LNCaP clone FGC (cell line): Measurements from ENCODE around the gene LTC4S.

Experiments
- DNase-seq: peaks from one replicate; pipeline ENCODE4 v3.0.0-alpha.2; 2011; ENCODE audit warnings: low read depth
- H3K4me3 ChIP-seq: 2 replicates; pipeline ENCODE4 v1.5.1; 2011; ENCODE audit warnings: mild to moderate bottlenecking, low read depth, low read length, control low read depth
- TF ChIP-seq, protein P1 (sequence below): IDR thresholded peaks from 2 replicates; pipeline ENCODE4 v1.5.1; 2012; ENCODE audit warnings: mild to moderate bottlenecking; ENCODE audit not compliant: control insufficient read depth, insufficient read depth; ENCODE audit errors: extremely low read depth

LTC4S gene

DNA sequence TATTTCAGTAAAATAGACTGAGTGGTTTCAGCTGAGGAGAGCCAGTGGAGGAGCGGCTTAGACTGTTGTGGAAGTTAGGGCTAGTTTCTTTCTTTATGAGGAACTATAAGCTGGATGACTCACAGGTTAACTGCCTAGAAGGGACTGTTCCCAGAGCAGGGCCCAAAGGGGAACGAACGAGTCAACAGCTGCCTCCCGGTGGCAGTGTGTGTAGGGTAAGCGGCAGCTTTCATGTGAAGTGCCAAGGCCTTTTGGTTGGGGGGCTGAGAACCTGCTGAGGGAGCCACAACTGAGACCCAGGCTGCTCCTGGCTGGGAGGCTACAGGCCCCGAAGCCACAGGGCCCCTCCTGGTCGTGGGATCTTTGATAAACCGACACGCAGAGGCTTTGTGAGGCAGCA, 33.9 kb downstream of the LTC4S start:
- TF ChIP-seq, protein P1, sequence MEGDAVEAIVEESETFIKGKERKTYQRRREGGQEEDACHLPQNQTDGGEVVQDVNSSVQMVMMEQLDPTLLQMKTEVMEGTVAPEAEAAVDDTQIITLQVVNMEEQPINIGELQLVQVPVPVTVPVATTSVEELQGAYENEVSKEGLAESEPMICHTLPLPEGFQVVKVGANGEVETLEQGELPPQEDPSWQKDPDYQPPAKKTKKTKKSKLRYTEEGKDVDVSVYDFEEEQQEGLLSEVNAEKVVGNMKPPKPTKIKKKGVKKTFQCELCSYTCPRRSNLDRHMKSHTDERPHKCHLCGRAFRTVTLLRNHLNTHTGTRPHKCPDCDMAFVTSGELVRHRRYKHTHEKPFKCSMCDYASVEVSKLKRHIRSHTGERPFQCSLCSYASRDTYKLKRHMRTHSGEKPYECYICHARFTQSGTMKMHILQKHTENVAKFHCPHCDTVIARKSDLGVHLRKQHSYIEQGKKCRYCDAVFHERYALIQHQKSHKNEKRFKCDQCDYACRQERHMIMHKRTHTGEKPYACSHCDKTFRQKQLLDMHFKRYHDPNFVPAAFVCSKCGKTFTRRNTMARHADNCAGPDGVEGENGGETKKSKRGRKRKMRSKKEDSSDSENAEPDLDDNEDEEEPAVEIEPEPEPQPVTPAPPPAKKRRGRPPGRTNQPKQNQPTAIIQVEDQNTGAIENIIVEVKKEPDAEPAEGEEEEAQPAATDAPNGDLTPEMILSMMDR = no peak
- no peak for DNase-seq
- no peak overlapping the region for H3K4me3 ChIP-seq

DNA sequence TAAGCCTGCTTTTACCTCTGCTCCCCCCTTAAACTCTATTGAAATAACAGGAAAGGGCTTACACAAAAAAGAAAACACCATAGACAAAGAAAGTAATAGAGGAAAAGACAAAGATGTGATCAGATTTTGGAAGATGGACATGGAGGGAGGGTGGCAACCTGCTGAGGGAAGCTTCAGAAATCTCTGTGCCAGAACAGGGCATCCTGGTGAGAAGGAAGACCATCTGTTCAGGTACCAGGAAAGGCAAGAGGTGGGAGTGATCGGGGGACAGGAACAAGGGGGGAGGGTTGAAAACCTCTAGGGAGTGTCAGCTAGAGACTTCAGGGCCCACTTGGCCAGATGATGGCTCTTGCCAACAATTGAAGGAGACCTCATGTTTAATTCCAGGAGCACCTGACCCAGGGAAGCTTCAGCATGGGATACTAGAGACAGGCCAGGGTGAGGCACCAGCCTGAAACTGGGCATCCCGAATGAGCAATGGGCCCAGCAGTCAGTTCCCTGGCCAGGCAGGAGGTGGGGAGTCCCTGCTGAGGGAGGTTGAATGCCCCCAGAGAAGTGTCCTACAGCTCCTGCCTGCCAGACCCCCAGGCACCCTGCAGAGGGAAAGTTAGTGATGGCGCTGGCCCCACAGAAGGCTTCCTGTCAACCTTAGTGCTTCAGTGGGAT, 35.1 kb downstream of the LTC4S start:
- TF ChIP-seq, protein P1 = no peak
- no peak overlapping the region for H3K4me3 ChIP-seq

DNA sequence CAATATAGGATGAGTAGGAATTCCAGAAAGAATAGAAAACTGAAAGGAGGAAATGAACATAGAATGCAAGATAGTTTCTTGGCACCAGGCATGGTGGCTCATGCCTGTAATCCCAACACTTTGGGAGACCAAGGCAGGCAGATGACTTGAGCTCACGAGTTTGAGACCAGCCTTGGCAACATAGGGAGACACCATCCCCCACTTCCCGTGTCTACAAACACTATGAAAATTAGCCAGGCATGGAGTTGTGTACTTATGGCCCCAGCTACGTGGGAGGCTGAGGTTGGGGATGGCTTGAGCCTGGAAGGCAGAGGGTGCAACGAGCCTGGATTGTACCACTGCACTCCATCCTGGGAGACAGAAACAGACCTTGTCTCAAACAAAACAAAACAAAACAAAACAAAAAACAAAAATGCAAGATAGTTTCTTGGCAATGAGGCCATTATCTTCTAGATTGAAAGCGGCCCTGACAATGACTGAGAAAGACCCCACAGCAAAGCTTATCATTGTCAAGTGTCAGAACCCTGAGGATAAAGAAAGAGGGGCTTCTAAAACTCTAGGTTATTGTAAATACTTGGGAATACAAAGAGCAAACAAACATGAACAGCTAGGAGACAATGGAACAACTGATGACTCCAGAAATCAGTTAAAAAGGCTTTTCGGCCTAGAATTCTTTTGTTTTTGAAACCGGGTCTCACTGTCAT, 36.1 kb downstream of the LTC4S start:
- no peak for DNase-seq

More for the DNA sequence above, 35.1 kb downstream of the LTC4S start:
- no peak for DNase-seq

DNA sequence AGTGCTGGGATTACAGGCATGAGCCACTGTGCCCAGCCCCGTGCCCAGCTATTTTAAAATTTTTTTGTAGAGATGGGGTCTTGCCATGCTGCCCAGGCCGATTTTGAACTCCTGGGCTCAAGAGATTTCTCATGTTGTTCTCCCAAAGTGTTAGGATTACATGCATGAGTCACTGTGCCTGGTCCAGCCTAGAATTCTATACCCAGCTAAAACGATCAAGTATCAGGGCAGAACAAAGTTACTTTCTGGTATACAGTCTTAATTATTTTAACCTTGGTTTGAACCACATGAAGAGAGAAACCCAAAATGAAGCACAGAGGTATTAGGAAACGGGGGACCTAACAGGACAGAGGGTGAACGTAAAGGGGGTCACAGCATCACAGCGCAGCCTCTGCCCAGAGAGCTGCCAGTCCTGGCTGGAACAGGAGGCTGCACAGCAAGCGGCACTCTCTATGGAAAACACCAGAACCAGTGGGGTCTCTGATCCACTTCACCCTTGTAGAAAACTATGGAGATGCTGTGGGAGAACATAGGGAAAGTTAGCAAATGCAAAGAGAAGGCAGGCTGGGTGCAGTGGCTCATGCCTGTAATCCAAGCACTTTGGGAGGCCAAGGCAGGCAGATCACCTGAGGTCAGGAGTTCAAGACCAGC, 37.2 kb downstream of the LTC4S start:
- H3K4me3 ChIP-seq = no peak overlapping the region
- no peak for DNase-seq
- TF ChIP-seq, protein P1 = no peak

More for the DNA sequence above, 36.1 kb downstream of the LTC4S start:
- no peak overlapping the region for H3K4me3 ChIP-seq
- TF ChIP-seq, protein P1 = no peak

DNA sequence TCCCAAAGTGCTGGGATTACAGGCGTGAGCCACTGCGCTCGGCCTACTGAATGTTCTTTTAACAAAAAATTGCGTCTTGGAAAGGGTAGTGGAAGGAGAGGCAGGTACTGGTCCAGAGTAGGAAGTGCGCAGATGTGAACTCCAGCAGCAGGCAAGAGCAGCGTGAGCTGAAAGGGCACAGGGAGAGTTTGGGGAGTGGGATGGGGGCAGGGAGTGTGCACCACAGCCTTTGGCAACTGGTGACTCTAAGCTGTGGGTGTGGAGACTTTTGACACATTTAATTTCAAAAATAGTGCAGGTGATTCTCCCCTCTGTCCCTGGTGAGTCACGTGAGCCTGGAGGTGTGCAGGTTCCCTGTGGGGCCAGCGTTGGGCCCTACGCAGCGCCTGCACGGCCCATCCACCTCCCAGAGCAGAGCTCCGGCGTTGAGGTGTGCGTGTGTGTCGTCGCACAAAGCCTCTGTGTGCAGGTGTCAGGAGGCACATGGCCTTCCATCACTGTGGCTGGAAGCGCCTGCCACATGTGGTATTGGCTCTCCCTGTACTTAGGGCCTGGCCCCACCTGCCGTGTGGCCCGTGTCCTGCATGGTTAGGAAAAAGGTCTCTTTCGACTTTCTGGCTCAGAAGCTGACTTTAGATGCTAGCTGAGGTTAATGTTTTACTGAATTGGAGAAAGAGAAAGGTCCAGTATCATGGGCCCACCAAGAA, 38.4 kb downstream of the LTC4S start:
- no peak for DNase-seq
- no peak overlapping the region for H3K4me3 ChIP-seq
- TF ChIP-seq, protein P1 = no peak

DNA sequence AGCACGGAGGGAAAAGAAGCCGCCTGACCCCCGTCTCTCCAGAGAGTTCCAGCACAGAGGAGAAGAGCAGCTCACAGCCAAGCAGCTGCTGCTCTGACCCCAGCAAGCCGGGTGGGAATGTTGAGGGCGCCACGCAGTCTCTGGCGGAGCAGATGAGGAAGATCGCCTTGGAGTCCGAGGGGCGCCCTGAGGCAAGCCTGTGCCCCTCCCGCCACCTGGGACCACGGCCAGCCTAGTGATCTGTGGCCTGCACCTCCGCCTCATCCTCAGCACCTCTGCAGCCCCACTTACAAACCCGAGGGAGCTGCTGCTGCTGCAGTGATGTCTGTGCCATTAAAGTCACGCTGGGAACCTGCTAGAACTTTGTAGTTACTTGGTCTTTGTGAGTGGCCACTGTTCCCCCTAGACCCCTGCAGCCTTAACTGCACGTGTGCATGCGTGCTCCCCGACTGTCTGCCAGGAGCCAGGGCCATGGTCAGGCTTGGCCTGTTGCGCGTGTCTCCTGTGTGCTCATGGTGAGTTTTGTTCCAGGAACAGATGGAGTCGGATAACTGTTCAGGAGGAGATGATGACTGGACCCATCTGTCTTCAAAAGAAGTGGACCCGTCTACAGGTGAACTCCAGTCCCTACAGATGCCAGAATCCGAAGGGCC, 39.4 kb downstream of the LTC4S start:
- H3K4me3 ChIP-seq = no peak overlapping the region
- no peak for DNase-seq
- TF ChIP-seq, protein P1 = no peak
